Ascending aorta (tissue), 2 donors: Measurements from ENCODE around the gene FAM110D. TPM values are rescaled to one million over a fixed set of nuclear protein-coding genes. Genes with fewer than 3 reads are reported as not detected.

Source experiments
- DNase-seq, 2 donors: peaks; one replicate each; pipeline ENCODE4 v3.0.0-alpha.2; 2019; ENCODE audit warnings: low spot score in 2 of 2
- H3K27ac ChIP-seq, 2 donors: fragments of 200-600 bp; sonication (generic); one replicate each; pipeline ENCODE4 v1.5.1; 2016 to 2017; ENCODE audit warnings: mild to moderate bottlenecking in 1 of 2
- H3K27me3 ChIP-seq: fragments of 200-600 bp; sonication (generic); one replicate; pipeline ENCODE4 v1.5.1; 2017
- H3K36me3 ChIP-seq, 2 donors: fragments of 200-600 bp; sonication (generic); one replicate each; pipeline ENCODE4 v1.5.1; 2016
- H3K4me1 ChIP-seq, 2 donors: fragments of 200-600 bp; sonication (generic); one replicate each; pipeline ENCODE4 v1.5.1; 2016 to 2017; ENCODE audit warnings: mild to moderate bottlenecking in 1 of 2
- H3K4me3 ChIP-seq, 2 donors: fragments of 200-600 bp; sonication (generic); one replicate each; pipeline ENCODE4 v1.5.1; 2016 to 2017; ENCODE audit warnings: mild to moderate bottlenecking in 1 of 2
- H3K9me3 ChIP-seq, 2 donors: fragments of 200-600 bp; sonication (generic); one replicate each; pipeline ENCODE4 v1.5.1; 2016
- intact Hi-C: fragments of 100-400 bp; cut with DNase I; formaldehyde crosslinking; loops from one replicate; pipeline ENCODE4 v1.15.1; 2023
- total RNA-seq: library from RNA; depleted of rRNA; stranded (reverse); fragments of >200 nt; gene quantifications from one replicate; pipeline ENCODE4 v1.1.0, GENCODE V29; 2016
- TF ChIP-seq, protein P1 (sequence below), 3 experiments: fragments of 200-600 bp in 2 of 3; fragments of 450-650 bp in 1 of 3; sonication (generic) in 2 of 3; IDR thresholded peaks; one replicate each; pipeline ENCODE4 v1.5.1; 2016 to 2019; ENCODE audit warnings: antibody characterized with exemption in 3 of 3, mild to moderate bottlenecking in 1 of 3, moderate library complexity in 1 of 3

The FAM110D gene
- total RNA-seq, 1 donor from 2014 or later: 60.0 TPM

GRCh38 chr1:26112407-26112775 is 46.5 kb upstream of the FAM110D start:
- Histone ChIP-seq H3K9me3 (no peaks in the 10 kb centered on the region), H3K4me3 (peak overlapping the region; percentile 92 to 100), H3K27ac (peak overlapping the region; percentile 81 to 89), H3K27me3 (no peaks in the 10 kb centered on the region), H3K36me3 (peaks cover 0 to 11% of the 10 kb centered on the region in 2 donors), H3K4me1 (peaks cover 0 to 16% of the 10 kb centered on the region in 2 donors)
- TF ChIP-seq, protein P1, sequence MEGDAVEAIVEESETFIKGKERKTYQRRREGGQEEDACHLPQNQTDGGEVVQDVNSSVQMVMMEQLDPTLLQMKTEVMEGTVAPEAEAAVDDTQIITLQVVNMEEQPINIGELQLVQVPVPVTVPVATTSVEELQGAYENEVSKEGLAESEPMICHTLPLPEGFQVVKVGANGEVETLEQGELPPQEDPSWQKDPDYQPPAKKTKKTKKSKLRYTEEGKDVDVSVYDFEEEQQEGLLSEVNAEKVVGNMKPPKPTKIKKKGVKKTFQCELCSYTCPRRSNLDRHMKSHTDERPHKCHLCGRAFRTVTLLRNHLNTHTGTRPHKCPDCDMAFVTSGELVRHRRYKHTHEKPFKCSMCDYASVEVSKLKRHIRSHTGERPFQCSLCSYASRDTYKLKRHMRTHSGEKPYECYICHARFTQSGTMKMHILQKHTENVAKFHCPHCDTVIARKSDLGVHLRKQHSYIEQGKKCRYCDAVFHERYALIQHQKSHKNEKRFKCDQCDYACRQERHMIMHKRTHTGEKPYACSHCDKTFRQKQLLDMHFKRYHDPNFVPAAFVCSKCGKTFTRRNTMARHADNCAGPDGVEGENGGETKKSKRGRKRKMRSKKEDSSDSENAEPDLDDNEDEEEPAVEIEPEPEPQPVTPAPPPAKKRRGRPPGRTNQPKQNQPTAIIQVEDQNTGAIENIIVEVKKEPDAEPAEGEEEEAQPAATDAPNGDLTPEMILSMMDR (IDR thresholded peaks at IDR 0.05): no peak
- intact Hi-C loops: no loop called here
- no peak for DNase-seq

GRCh38 chr1:26114165-26114927 is 44.5 kb upstream of the FAM110D start:
- peaks cover 0 to 17% of the 10 kb centered on the region in 2 donors for H3K36me3 ChIP-seq
- H3K27me3 ChIP-seq: no peaks in the 10 kb centered on the region
- H3K9me3 ChIP-seq: no peaks in the 10 kb centered on the region
- peaks cover 0 to 16% of the 10 kb centered on the region in 2 donors for H3K4me1 ChIP-seq
- H3K4me3 ChIP-seq: no peak overlapping the region
- no peak overlapping the region for H3K27ac ChIP-seq
- intact Hi-C loops: no loop called here
- peak in 1 of 2 donors; percentile 11 for DNase-seq
- TF ChIP-seq, protein P1 (IDR thresholded peaks at IDR 0.05): no peak

GRCh38 chr1:26119892-26120608 is 38.8 kb upstream of the FAM110D start:
- DNase-seq: no peak
- TF ChIP-seq, protein P1 (IDR thresholded peaks at IDR 0.05): no peak
- Histone ChIP-seq H3K27me3 (no peaks in the 10 kb centered on the region), H3K27ac (no peak overlapping the region), H3K9me3 (no peaks in the 10 kb centered on the region), H3K4me3 (no peak overlapping the region), H3K4me1 (no peaks in the 10 kb centered on the region), H3K36me3 (peaks cover 0 to 9% of the 10 kb centered on the region in 2 donors)
- intact Hi-C loops: no loop called here

- Histone ChIP-seq H3K4me1 (no peaks in the 10 kb centered on the region), H3K4me3 (no peak overlapping the region), H3K27ac (peak overlapping the region in 1 of 2 donors; percentile 5), H3K36me3 (peaks cover 0 to 6% of the 10 kb centered on the region in 2 donors), H3K9me3 (no peaks in the 10 kb centered on the region), H3K27me3 (no peaks in the 10 kb centered on the region)
- no peak for DNase-seq
- intact Hi-C loops: no loop called here
- TF ChIP-seq, protein P1 (IDR thresholded peaks at IDR 0.05): no peak
Measured at GRCh38 chr1:26121854-26122773, 36.8 kb upstream of the FAM110D start.
